NCI-H748 (cell line): ENCODE data around the gene POU4F1.

Source experiments
- DNase-seq: peaks from one replicate; lab custom pipeline; 2025; ENCODE audit not compliant: unreplicated experiment; lab: John Stamatoyannopoulos, UW

The POU4F1 gene

GRCh38 chr13:78593652-78594455 is 9.5 kb downstream of the POU4F1 start:
- peak; percentile 77 for DNase-seq

- DNase-seq, result no peak
These were observed 10.2 kb downstream of the POU4F1 start for GRCh38 chr13:78593129-78593528.

- DNase-seq, result no peak
These were observed 10.8 kb downstream of the POU4F1 start for GRCh38 chr13:78592584-78592983.

- no peak for DNase-seq
These were observed 14.1 kb downstream of the POU4F1 start for GRCh38 chr13:78589206-78589605.

GRCh38 chr13:78587395-78587794 is 16.0 kb downstream of the POU4F1 start:
- DNase-seq, result no peak

GRCh38 chr13:78586706-78587105 is 16.6 kb downstream of the POU4F1 start:
- peak; percentile 27 for DNase-seq

GRCh38 chr13:78576261-78576660 is 27.1 kb downstream of the POU4F1 start:
- no peak for DNase-seq

GRCh38 chr13:78572459-78572858 is 30.9 kb downstream of the POU4F1 start:
- peak; percentile 6 for DNase-seq

- no peak for DNase-seq
These were observed 34.3 kb downstream of the POU4F1 start for GRCh38 chr13:78569029-78569428.

- no peak for DNase-seq
These were observed 36.7 kb downstream of the POU4F1 start for GRCh38 chr13:78566631-78567030.

GRCh38 chr13:78562237-78562889 is 41.0 kb downstream of the POU4F1 start:
- no peak for DNase-seq
